GM12878 (cell line): ENCODE results near the gene ZNF341. TPM values are rescaled to one million over a fixed set of nuclear protein-coding genes. Genes with fewer than 3 reads are reported as not detected.

Source experiments
- ATAC-seq: fragments of 200-7000 bp; cut with Tn5 transposase; 3 replicates; pipeline ENCODE4 v1.9.1; 2020; ENCODE audit warnings: mild to moderate bottlenecking, moderate library complexity
- BruUV-seq: library from RNA; stranded (reverse); fragments of 400-500 nt; replicated peaks from 2 replicates; lab custom pipeline; 2021; lab: Mats Ljungman, UMichigan
- CTCF ChIA-PET: fragments of 300-600 bp; sonication (Branson Sonifier 250); formaldehyde crosslinking; extraction: SDS; loops from one replicate; lab custom pipeline; 2021; ENCODE audit warnings: inconsistent platforms; lab: Yijun Ruan, JAX
- POLR2A ChIA-PET: fragments of 350-600 bp; formaldehyde crosslinking; extraction: SDS; loops from one replicate; lab custom pipeline; 2021; ENCODE audit warnings: inconsistent platforms; lab: Charles Lee
- RAD21 ChIA-PET: fragments of 300-600 bp; sonication (Branson Sonifier 250); formaldehyde crosslinking; loops from one replicate; lab custom pipeline; 2023; ENCODE audit warnings: antibody characterized with exemption; ENCODE audit not compliant: unreplicated experiment; lab: Charles Lee
- SMC1A ChIA-PET: fragments of 300-600 bp; sonication (Branson Sonifier 250); formaldehyde crosslinking; loops from one replicate; lab custom pipeline; 2023; ENCODE audit not compliant: unreplicated experiment, uncharacterized antibody; lab: Charles Lee
- DNase-seq: peaks from one replicate; pipeline ENCODE4 v3.0.0-alpha.2; 2011; ENCODE audit warnings: low read depth, low spot score
- FAIRE-seq: peaks from 3 replicates; lab custom pipeline; 2011; peaks lifted over from hg19 to GRCh38; lab: Jason Lieb, UNC
- H2AFZ ChIP-seq: 2 replicates; pipeline ENCODE4 v1.6.0; 2011; ENCODE audit warnings: low read depth, low read length, control low read depth; ENCODE audit not compliant: control insufficient read depth
- H3K27ac ChIP-seq: 2 replicates; pipeline ENCODE4 v1.5.1; 2011; ENCODE audit warnings: control low read depth; ENCODE audit not compliant: control insufficient read depth, insufficient read depth
- H3K27me3 ChIP-seq, 2 experiments: replicated peaks in 1 of 2; 2 replicates each; pipeline versions ENCODE4 v1.6.0 to v1.6.1; 2011; ENCODE audit warnings: low read length in 1 of 2; ENCODE audit not compliant: control insufficient read depth in 2 of 2, insufficient read depth in 2 of 2
- H3K36me3 ChIP-seq, 2 experiments: 2 replicates each; pipeline ENCODE4 v1.5.1; 2011; ENCODE audit warnings: low read length in 1 of 2; ENCODE audit not compliant: control insufficient read depth in 2 of 2, insufficient read depth in 2 of 2
- H3K4me1 ChIP-seq: 2 replicates; pipeline ENCODE4 v1.6.1; 2011; ENCODE audit warnings: mild to moderate bottlenecking, low read length, moderate library complexity, mixed read lengths; ENCODE audit not compliant: control insufficient read depth, insufficient read depth
- H3K4me2 ChIP-seq: 2 replicates; pipeline ENCODE4 v1.6.0; 2011; ENCODE audit warnings: control low read depth; ENCODE audit not compliant: control insufficient read depth, insufficient read depth
- H3K4me3 ChIP-seq: fragments of 200-600 bp; sonication (generic); 2 replicates; pipeline ENCODE4 v1.5.1; 2016
- H3K79me2 ChIP-seq: 2 replicates; pipeline ENCODE4 v1.6.0; 2011; ENCODE audit warnings: low read length; ENCODE audit not compliant: control insufficient read depth, insufficient read depth
- H3K9ac ChIP-seq: 2 replicates; pipeline ENCODE4 v1.8.0; 2011; ENCODE audit warnings: low read length, control low read depth, mixed read lengths; ENCODE audit not compliant: control insufficient read depth, insufficient read depth
- H3K9me3 ChIP-seq: replicated peaks from 3 replicates; pipeline ENCODE4 v1.5.1; 2011; ENCODE audit warnings: mild to moderate bottlenecking, low read length; ENCODE audit not compliant: control insufficient read depth, insufficient read depth
- H4K20me1 ChIP-seq: 2 replicates; pipeline ENCODE4 v1.6.0; 2011; ENCODE audit not compliant: control insufficient read depth, insufficient read depth
- ASH2L ChIP-seq: fragments of 300-600, 200-600 bp; sonication (generic); IDR thresholded peaks from 2 replicates; pipeline ENCODE4 v1.6.1; 2017; ENCODE audit warnings: low read depth, mild to moderate bottlenecking, borderline replicate concordance
- ESRRA ChIP-seq: IDR thresholded peaks from 2 replicates; pipeline ENCODE4 v1.6.1; 2012; ENCODE audit warnings: mild to moderate bottlenecking, low read length, improper control_type of control experiment
- NFIC ChIP-seq: IDR thresholded peaks from 2 replicates; pipeline ENCODE4 v1.6.1; 2012; ENCODE audit warnings: low read depth, mild to moderate bottlenecking, inconsistent platforms, low read length, moderate library complexity
- NR2C1 ChIP-seq: fragments of 450-650 bp; IDR thresholded peaks from 2 replicates; pipeline ENCODE4 v1.6.1; 2017; ENCODE audit warnings: antibody characterized with exemption, mild to moderate bottlenecking, moderate library complexity
- RUNX3 ChIP-seq: IDR thresholded peaks from 2 replicates; pipeline ENCODE4 v1.6.1; 2012; ENCODE audit warnings: low read length, inconsistent platforms
- WGBS: methylation state at CpG from one replicate; pipeline ENCODE4 v1.1.6; 2016; ENCODE audit warnings: low lambda C conversion rate; ENCODE audit not compliant: insufficient replicate concordance, insufficient coverage; ENCODE audit errors: missing lambda C conversion rate; 5-methylcytosine and 5-hydroxymethylcytosine counted together
- in situ Hi-C: fragments of 300-500 bp; cut with MboI; formaldehyde crosslinking; loops from 9 replicates; pipeline ENCODE4 v1.14.3; 2018; ENCODE audit warnings: mixed read lengths
- intact Hi-C: fragments of 100-400 bp; cut with micrococcal nuclease; formaldehyde crosslinking; loops from one replicate; pipeline ENCODE4 v1.14.2; 2022; ENCODE audit not compliant: unreplicated experiment
- polyA plus RNA-seq, 11 experiments: library from polyadenylated mRNA; depleted of rRNA in 4 of 11; unstranded in 6 of 11; stranded (reverse) in 5 of 11; fragments of >200 nt; fragmentation: Nextera tagmentation in 4 of 11; fragmentation: Illumina TruSeq in 1 of 11; extraction: Ambion mirVana in 4 of 11; extraction: Trizol in 1 of 11; gene quantifications; 1 replicate in 1 of 11; 2 replicates in 10 of 11; pipeline versions ENCODE4 v1.2.1 to v1.2.3, GENCODE V29; 2011 to 2016; ENCODE audit warnings: inconsistent platforms in 2 of 11, missing spikeins in 2 of 11, low read depth in 1 of 11
- total RNA-seq, 4 experiments: library from RNA; depleted of rRNA in 3 of 4; stranded (reverse); fragments of >200 nt in 3 of 4; fragmentation: Illumina TruSeq in 1 of 4; extraction: Trizol in 1 of 4; gene quantifications; 2 replicates each; pipeline versions ENCODE4 v1.2.1 to v1.2.3, GENCODE V29; 2013 to 2021
- TF ChIP-seq, protein P1 (sequence below): fragments of 450-650 bp; formaldehyde crosslinking; IDR thresholded peaks from 2 replicates; pipeline ENCODE4 v1.5.0; 2022; ENCODE audit warnings: mild to moderate bottlenecking, missing genetic modification characterization
- TF ChIP-seq, protein P2 (sequence below): IDR thresholded peaks from 2 replicates; pipeline ENCODE4 v1.6.1; 2011; ENCODE audit warnings: borderline replicate concordance, low read depth, mild to moderate bottlenecking, moderate library complexity, low read length; ENCODE audit not compliant: insufficient read depth, poor library complexity, severe bottlenecking
- TF ChIP-seq, protein P3 (sequence below): fragments of 450-650 bp; IDR thresholded peaks from 2 replicates; pipeline ENCODE4 v1.6.1; 2016; ENCODE audit warnings: mild to moderate bottlenecking

Gene ZNF341
- total and polyA plus RNA-seq, 10 of the 15 experiments (the other 5 are each of a cell fraction or from before 2014, with no cell fraction given), result 0.18 to 5.0 (median 2.6) TPM

DNA sequence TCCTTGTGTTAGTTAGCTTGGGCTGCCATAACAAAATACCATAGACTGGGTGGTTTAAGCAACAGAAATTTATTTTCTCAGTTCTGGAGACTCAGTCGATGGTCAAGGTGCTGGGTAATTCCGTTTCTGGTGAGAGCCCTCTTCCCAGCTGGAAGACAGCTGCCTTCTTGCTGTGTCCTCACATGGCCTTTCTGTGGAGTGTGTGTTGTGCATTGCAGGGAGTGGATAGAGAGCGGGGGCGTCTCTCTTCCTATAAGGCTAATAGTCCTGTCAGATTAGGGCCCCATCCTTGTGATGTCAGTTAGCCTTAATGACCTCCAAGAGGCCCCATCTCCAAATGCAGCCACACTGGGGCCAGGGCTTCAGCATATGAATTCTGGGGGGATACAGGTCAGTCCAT lies 98.6 kb downstream of the ZNF341 start:
- no TSS peak for BruUV-seq
- FAIRE-seq (no peak), DNase-seq (no peak), ATAC-seq (no peak)
- Histone ChIP-seq H3K27ac (no peak overlapping the region), H2AFZ (no peak overlapping the region), H3K4me2 (no peak overlapping the region), H3K27me3 (no peaks in the 10 kb centered on the region), H3K9ac (no peak overlapping the region), H3K36me3 (peaks cover 6 to 12% of the 10 kb centered on the region in 2 experiments), H3K9me3 (no peaks in the 10 kb centered on the region; the same call in 2 of the 3 replicates), H3K4me1 (peaks cover 9% of the 10 kb centered on the region), H3K79me2 (peaks cover 69% of the 10 kb centered on the region), H4K20me1 (0 out of 2 replicates have a peak, but pooled peaks cover 3% of the 10 kb centered on the region), H3K4me3 (no peak overlapping the region)
- intact Hi-C loops (no loop called here), in situ Hi-C loops (no loop called here)
- TF ChIP-seq, protein P1, sequence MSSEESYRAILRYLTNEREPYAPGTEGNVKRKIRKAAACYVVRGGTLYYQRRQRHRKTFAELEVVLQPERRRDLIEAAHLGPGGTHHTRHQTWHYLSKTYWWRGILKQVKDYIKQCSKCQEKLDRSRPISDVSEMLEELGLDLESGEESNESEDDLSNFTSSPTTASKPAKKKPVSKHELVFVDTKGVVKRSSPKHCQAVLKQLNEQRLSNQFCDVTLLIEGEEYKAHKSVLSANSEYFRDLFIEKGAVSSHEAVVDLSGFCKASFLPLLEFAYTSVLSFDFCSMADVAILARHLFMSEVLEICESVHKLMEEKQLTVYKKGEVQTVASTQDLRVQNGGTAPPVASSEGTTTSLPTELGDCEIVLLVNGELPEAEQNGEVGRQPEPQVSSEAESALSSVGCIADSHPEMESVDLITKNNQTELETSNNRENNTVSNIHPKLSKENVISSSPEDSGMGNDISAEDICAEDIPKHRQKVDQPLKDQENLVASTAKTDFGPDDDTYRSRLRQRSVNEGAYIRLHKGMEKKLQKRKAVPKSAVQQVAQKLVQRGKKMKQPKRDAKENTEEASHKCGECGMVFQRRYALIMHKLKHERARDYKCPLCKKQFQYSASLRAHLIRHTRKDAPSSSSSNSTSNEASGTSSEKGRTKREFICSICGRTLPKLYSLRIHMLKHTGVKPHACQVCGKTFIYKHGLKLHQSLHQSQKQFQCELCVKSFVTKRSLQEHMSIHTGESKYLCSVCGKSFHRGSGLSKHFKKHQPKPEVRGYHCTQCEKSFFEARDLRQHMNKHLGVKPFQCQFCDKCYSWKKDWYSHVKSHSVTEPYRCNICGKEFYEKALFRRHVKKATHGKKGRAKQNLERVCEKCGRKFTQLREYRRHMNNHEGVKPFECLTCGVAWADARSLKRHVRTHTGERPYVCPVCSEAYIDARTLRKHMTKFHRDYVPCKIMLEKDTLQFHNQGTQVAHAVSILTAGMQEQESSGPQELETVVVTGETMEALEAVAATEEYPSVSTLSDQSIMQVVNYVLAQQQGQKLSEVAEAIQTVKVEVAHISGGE, result no peak
- no peak for TF ChIP-seq NR2C1
- TF ChIP-seq, protein P2, sequence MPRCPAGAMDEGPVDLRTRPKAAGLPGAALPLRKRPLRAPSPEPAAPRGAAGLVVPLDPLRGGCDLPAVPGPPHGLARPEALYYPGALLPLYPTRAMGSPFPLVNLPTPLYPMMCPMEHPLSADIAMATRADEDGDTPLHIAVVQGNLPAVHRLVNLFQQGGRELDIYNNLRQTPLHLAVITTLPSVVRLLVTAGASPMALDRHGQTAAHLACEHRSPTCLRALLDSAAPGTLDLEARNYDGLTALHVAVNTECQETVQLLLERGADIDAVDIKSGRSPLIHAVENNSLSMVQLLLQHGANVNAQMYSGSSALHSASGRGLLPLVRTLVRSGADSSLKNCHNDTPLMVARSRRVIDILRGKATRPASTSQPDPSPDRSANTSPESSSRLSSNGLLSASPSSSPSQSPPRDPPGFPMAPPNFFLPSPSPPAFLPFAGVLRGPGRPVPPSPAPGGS, result no peak
- no peak for TF ChIP-seq NFIC
- no peak for TF ChIP-seq ASH2L
- no peak for TF ChIP-seq RUNX3
- TF ChIP-seq, protein P3, sequence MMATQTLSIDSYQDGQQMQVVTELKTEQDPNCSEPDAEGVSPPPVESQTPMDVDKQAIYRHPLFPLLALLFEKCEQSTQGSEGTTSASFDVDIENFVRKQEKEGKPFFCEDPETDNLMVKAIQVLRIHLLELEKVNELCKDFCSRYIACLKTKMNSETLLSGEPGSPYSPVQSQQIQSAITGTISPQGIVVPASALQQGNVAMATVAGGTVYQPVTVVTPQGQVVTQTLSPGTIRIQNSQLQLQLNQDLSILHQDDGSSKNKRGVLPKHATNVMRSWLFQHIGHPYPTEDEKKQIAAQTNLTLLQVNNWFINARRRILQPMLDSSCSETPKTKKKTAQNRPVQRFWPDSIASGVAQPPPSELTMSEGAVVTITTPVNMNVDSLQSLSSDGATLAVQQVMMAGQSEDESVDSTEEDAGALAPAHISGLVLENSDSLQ, result no peak
- TF ChIP-seq ESRRA, result no peak
- 96% methylated on average over 4 of the region's 4 CpGs for WGBS
- ChIA-PET RAD21 (no interaction called here), POLR2A (no interaction called here), CTCF (no interaction called here), SMC1A (interaction anchor here (1.0 to 1.8 kb wide), 3 partner anchors 9 to 13 kb away, joined by 4 to 7 read pairs (median 4); no protein-coding TSS in a partner anchor)
